Uterus (tissue), 2 donors: ENCODE measurements around the gene PPHLN1.

Experiments used
- CTCF ChIP-seq, 4 experiments: fragments of 200-600 bp in 2 of 4; fragments of 450-650 bp in 2 of 4; sonication (generic) in 2 of 4; IDR thresholded peaks; one replicate each; pipeline ENCODE4 v1.5.1; 2016 to 2019; ENCODE audit warnings: antibody characterized with exemption in 4 of 4, mild to moderate bottlenecking in 2 of 4, moderate library complexity in 1 of 4
- POLR2A ChIP-seq, 2 donors: fragments of 450-650 bp; IDR thresholded peaks; one replicate each; pipeline ENCODE4 v1.6.1; 2016; ENCODE audit warnings: antibody characterized with exemption in 2 of 2, mild to moderate bottlenecking in 1 of 2, moderate library complexity in 1 of 2

- TF ChIP-seq POLR2A (IDR thresholded peaks at IDR 0.05) (no peak), CTCF (IDR thresholded peaks at IDR 0.05) (no peak)
These were observed 159.9 kb downstream of the PPHLN1 start for GRCh38 chr12:42485823-42486222.
